ENCODE results near the gene TET1. TPM values are rescaled to one million over a fixed set of nuclear protein-coding genes. Genes with fewer than 3 reads are reported as not detected.

The TET1 gene
- total and polyA plus RNA-seq, 9 of the 15 experiments (the other 6 are each of a cell fraction or from before 2014, with no cell fraction given), result 2.6 to 21.3 (median 11.6) TPM

DNA sequence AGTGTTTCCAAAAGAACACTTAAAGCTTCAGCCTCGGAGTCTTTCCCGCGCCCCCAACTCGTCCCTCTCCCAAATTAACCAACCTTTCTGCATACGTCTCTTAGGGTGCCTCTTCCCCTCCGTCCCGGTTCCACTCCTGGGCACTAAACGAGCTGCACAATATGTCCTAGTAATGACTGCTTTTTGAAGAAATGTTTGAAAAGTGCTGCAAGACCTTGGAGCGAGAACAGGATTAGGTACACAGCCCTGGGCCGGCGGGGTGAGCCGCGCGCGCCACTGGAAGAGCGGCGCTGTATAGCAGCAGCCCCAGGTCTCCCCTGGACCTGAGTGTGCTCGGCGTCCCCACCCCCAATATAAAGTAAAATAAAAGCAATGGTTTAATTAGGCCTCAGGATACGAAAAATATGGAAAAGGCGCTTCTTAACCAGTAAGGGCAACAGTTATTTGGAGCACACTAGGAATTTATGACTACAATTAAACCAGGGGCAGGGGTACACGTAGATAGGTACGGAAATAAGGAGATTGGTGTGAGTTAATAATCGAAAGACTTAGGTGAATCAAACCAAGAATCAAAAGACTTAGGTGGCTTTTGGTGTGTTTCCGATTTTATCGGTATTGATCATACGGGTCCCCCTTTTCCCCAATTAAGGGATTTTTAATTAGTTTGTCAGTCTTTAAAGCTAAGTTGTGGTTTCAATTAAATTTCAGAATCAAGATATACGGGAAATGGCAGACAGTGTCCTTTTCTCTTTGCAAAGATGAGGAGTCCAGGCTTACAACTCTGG is 1.9 kb downstream of the TET1 start (continued):
- no peak for TF ChIP-seq PTBP1 (IDR thresholded peaks at IDR 0.05; ENCODE audit: low read depth, low read length)
- peak; percentile 66; the same call in 1 of the 2 replicates for TF ChIP-seq RBFOX2 (IDR thresholded peaks at IDR 0.05; ENCODE audit: low read depth, low read length)
- TF ChIP-seq EZH2 (IDR thresholded peaks at IDR 0.05; ENCODE audit: borderline replicate concordance, low read depth, low read length), result no peak
- TF ChIP-seq RBM14 (IDR thresholded peaks at IDR 0.05; ENCODE audit: borderline replicate concordance, insufficient read depth, low read depth, low read length), result no peak
- TF ChIP-seq FOSL1 (tag; conservative IDR thresholded peaks at IDR 0.05), result no peak
- no peak for TF ChIP-seq ZNF507 (tag; conservative IDR thresholded peaks at IDR 0.05)
- TF ChIP-seq, protein P1, sequence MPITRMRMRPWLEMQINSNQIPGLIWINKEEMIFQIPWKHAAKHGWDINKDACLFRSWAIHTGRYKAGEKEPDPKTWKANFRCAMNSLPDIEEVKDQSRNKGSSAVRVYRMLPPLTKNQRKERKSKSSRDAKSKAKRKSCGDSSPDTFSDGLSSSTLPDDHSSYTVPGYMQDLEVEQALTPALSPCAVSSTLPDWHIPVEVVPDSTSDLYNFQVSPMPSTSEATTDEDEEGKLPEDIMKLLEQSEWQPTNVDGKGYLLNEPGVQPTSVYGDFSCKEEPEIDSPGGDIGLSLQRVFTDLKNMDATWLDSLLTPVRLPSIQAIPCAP (CRISPR knock-in tag; IDR thresholded peaks at IDR 0.05; ENCODE audit: borderline replicate concordance), result no peak
- TF ChIP-seq EWSR1 (IDR thresholded peaks at IDR 0.05; ENCODE audit: borderline replicate concordance, low read depth, partially characterized antibody), result no peak
- no peak for TF ChIP-seq MCM7 (IDR thresholded peaks at IDR 0.05)
- no peak for TF ChIP-seq TAF9B (IDR thresholded peaks at IDR 0.05; ENCODE audit: partially characterized antibody)
- TF ChIP-seq CAMTA2 (CRISPR knock-in tag; conservative IDR thresholded peaks at IDR 0.05), result no peak
- TF ChIP-seq MECOM (CRISPR knock-in tag; IDR thresholded peaks at IDR 0.05), result no peak; the same call in 1 of the 2 replicates
- 0 out of 2 replicates have a peak, but pooled peaks have one; percentile 32 for TF ChIP-seq LCOR (CRISPR knock-in tag; IDR thresholded peaks at IDR 0.05)
- TF ChIP-seq MTA3 (IDR thresholded peaks at IDR 0.05; ENCODE audit: borderline replicate concordance), result peak; percentile 40; the same call in 1 of the 2 replicates
- TF ChIP-seq, protein P2, sequence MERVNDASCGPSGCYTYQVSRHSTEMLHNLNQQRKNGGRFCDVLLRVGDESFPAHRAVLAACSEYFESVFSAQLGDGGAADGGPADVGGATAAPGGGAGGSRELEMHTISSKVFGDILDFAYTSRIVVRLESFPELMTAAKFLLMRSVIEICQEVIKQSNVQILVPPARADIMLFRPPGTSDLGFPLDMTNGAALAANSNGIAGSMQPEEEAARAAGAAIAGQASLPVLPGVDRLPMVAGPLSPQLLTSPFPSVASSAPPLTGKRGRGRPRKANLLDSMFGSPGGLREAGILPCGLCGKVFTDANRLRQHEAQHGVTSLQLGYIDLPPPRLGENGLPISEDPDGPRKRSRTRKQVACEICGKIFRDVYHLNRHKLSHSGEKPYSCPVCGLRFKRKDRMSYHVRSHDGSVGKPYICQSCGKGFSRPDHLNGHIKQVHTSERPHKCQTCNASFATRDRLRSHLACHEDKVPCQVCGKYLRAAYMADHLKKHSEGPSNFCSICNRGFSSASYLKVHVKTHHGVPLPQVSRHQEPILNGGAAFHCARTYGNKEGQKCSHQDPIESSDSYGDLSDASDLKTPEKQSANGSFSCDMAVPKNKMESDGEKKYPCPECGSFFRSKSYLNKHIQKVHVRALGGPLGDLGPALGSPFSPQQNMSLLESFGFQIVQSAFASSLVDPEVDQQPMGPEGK (CRISPR knock-in tag; IDR thresholded peaks at IDR 0.05; ENCODE audit: borderline replicate concordance), result no peak
- no peak for TF ChIP-seq ZC3H4 (CRISPR knock-in tag; IDR thresholded peaks at IDR 0.05; ENCODE audit: borderline replicate concordance)
- peak; percentile 65; the same call in 1 of the 2 replicates for TF ChIP-seq ZBTB7A (IDR thresholded peaks at IDR 0.05; ENCODE audit: borderline replicate concordance, control insufficient read depth, low read depth, low read length)
- no peak for TF ChIP-seq TFAM (CRISPR knock-in tag; conservative IDR thresholded peaks at IDR 0.05)
- no peak for TF ChIP-seq GATAD2B (IDR thresholded peaks at IDR 0.05; ENCODE audit: borderline replicate concordance)
- TF ChIP-seq, protein P3, sequence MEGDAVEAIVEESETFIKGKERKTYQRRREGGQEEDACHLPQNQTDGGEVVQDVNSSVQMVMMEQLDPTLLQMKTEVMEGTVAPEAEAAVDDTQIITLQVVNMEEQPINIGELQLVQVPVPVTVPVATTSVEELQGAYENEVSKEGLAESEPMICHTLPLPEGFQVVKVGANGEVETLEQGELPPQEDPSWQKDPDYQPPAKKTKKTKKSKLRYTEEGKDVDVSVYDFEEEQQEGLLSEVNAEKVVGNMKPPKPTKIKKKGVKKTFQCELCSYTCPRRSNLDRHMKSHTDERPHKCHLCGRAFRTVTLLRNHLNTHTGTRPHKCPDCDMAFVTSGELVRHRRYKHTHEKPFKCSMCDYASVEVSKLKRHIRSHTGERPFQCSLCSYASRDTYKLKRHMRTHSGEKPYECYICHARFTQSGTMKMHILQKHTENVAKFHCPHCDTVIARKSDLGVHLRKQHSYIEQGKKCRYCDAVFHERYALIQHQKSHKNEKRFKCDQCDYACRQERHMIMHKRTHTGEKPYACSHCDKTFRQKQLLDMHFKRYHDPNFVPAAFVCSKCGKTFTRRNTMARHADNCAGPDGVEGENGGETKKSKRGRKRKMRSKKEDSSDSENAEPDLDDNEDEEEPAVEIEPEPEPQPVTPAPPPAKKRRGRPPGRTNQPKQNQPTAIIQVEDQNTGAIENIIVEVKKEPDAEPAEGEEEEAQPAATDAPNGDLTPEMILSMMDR (IDR thresholded peaks at IDR 0.05 in 2 of 3, conservative IDR thresholded peaks at IDR 0.05 in 1 of 3; ENCODE audit: insufficient read depth in 2 of 3, low read depth in 1 of 3, low read length in 3 of 3), result peak; percentile 9 to 30 (median 16); a peak in 1 of 6 replicates
- no peak for TF ChIP-seq ZFP36 (IDR thresholded peaks at IDR 0.05; ENCODE audit: low read depth, low read length, partially characterized antibody)
- no peak for TF ChIP-seq KLF10 (CRISPR knock-in tag; IDR thresholded peaks at IDR 0.05)

Data from K562 (cell line).